ENCODE measurements around the gene DLGAP3. TPM values are rescaled to one million over a fixed set of nuclear protein-coding genes. Genes with fewer than 3 reads are reported as not detected.

DLGAP3 gene
- polyA plus RNA-seq, 1 donor, result 1.9 TPM

DNA sequence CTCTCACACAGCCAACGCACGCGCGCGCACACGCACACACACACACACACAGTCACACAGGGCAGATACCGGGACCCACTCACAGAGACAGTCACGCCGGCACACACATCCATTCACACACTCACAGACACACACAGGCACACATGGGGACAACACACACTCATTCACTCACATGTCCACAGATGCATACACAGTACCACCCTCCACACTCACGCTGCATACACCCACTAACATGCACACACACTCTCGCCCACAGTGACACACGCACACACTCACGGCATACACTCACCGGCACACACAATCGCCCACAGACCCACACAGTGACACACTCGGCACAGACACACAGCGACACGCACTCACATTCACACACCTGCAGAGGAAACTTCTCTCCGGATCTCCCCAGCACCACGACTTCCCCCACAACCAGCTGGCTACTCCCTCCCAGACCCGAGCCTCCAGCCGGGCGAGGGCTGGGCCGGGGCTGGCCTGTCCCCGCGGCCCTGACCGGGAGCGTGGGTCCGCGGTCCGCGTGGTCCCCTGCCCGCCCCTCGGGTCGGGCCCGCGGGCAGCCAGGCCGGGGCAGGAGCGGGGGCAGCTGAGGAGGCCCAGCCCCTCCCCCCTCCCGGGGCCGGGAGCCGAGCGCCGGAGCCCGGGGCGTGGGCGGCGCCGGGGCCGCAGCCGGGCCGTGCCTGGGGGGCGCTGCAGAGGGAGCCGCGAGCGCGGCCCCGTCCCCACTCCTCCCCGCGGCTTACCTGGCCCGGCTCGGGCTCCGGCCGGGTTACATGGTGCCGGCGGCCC, 552 bp downstream of the DLGAP3 start:
- no peak for DNase-seq

GRCh38 chr1:34928066-34928696, 1.3 kb downstream of the DLGAP3 start:
- DNase-seq, result no peak

- no peak for DNase-seq
Observed at GRCh38 chr1:34927316-34927715, 2.1 kb downstream of the DLGAP3 start.

GRCh38 chr1:34926894-34927293, 2.6 kb downstream of the DLGAP3 start:
- no peak for DNase-seq

DNA sequence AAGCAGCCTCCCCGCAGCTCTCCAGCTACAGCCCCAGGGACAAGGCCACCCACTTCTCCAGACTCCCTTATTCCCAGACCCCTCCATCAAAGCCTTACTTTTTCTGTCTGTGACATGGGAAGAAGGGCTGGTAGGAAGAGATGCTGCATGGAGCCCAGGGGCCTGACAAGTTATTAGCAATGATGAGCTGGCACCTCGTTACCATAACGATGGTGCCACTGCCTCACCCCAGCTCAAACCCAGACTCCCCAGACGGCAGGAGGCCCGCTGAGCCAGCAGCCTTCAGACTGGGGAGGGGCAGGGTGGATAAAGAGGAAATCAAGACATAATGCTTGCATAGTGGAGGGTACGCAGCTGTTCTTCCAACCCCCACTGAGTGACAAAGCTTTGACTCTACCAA, 3.3 kb downstream of the DLGAP3 start:
- no peak for DNase-seq

- DNase-seq, result no peak
Observed at GRCh38 chr1:34925730-34926129, 3.7 kb downstream of the DLGAP3 start.

DNA sequence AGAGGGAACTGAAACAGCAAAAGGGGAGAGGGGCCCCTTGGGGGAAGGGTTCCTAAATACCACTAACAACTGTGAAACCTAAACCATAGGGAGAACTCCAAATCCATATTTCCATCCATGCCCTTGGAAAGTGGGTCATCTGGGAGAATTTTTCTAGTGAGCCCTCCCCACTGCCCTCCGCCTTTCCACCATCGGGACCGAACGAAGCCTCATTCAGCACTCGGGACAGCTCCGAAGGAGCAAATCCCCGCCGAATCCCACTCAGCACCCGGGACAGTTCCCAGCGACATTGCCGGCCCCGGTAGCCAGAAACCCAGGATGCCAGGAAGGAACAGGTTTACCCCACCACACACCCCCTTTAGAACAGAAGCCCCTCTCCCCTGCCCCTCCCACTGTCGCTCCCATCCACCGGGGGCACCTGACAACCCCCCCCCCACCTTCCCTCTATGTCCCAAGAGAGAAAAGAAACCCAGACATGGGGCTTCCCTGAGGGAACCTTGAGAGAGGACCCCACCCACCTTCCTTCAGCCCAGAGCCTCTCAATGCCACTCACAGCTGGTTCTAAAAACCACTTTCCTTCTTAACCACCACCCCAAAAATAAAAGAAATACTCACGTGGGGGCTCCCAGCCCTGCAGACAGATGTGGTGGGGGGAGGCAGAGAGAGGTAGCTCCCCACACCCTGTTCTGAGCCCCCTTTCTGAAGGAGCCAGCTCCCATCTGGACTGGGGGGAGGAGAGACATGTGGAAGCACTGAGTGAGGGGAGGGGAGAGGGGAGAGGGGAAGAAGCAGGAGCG, 4.5 kb downstream of the DLGAP3 start:
- peak; percentile 71 for DNase-seq

- no peak for DNase-seq
Observed at GRCh38 chr1:34923490-34923889, 6.0 kb downstream of the DLGAP3 start.

- DNase-seq, result no peak
Observed at GRCh38 chr1:34918977-34919561, 10.4 kb downstream of the DLGAP3 start.

DNA sequence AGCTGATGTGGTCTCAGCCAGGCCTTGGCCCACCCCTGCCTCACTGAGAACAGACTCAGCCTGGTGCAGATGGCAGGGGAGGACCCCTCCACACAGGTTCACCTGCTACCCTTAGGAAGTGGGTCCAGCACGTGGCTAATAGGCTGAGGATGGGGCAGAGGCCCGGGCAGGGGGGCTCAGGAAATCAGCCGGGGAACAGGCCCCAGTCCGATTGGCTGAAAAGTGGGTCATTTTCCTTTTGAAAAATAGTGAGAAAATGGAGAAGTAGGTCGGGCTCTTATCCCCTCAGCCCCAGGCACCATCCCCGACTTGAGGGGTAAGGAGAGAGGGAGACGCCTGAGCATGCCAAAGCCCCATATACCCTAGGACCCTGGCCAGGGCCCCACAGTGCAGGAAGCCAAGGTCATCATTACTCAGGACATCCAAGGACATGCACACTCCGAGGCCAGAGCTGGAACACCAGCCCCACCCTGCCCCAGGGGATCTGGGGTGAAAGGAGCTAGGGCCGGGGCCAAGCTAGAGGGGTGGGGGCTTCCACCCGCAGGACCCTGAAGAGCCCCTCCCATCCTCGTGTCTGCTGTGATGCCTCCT, 11.0 kb downstream of the DLGAP3 start:
- DNase-seq, result no peak

- DNase-seq, result no peak
Observed at GRCh38 chr1:34917017-34917416, 12.4 kb downstream of the DLGAP3 start.

DNA sequence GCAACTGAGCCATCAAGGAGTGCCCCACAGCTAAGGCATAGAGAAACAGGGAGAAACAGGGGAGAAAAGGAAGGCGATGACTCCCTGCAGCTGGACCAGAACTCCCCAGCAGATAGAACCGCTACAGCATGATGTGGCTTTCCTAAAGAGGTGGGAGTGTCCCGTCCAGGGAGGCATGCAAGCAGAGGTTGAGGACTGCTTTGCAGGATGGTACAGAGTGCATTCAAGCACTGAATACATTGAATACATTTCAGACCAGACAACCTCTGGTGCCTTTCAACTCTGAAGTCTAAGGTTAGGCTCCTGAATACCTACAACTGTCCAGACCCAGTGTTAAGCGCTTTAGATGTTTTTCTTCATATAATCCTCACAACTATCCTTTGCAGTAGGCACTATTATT, 13.3 kb downstream of the DLGAP3 start:
- no peak for DNase-seq

GRCh38 chr1:34915521-34915920, 13.9 kb downstream of the DLGAP3 start:
- no peak for DNase-seq

GRCh38 chr1:34914958-34915357, 14.5 kb downstream of the DLGAP3 start:
- DNase-seq, result no peak

DNA sequence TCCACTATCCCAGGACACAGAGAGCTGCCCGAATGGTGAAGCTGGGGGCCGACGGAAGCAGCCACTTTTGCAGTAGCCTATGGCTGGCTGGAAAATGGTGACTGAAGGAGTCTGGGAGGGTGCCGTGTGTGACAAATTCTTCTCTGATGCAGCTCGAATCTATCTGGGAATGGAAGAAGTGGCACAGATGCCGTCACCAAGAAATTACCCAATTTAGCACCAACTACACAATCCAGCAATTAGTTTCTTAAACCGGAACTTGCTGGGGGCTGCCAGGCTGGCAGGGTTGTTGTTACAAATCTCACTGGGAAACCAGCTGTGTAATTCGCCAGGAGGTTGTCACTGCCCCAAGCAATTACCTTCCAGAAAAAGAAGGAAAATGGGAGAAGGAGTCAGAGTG, 18.0 kb downstream of the DLGAP3 start:
- no peak for DNase-seq

- DNase-seq, result no peak
Observed at GRCh38 chr1:34910425-34910824, 19.0 kb downstream of the DLGAP3 start.

GRCh38 chr1:34908369-34908768, 21.1 kb downstream of the DLGAP3 start:
- no peak for DNase-seq

DNA sequence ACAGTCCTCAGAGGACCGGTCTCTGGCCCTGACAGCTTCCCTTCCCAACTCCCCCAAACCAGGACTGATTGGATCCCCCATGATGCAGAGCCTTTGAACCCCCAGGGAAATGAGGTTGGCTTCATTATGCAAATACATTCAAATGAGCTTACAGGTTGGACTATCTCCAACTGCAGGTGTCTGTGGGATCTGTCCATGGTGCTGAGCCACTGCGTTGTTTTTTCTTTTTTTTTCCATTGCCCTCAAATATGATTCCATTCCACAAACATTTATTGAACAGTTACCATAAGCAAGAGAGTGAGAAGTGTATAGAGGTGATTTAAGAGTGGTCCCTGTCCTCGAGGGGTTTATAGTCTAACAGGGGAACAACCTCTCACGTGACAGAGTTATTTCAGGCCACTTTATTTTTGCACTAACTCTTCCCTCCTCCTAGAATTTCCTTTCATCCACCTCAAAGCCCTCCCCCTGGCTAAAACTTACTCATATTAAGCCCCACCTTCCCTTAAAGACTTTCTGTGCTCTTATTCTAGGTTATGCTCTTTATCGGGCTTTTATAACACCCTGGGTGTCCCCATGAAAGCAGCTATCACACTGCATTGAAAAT, 21.9 kb downstream of the DLGAP3 start:
- no peak for DNase-seq

DNA sequence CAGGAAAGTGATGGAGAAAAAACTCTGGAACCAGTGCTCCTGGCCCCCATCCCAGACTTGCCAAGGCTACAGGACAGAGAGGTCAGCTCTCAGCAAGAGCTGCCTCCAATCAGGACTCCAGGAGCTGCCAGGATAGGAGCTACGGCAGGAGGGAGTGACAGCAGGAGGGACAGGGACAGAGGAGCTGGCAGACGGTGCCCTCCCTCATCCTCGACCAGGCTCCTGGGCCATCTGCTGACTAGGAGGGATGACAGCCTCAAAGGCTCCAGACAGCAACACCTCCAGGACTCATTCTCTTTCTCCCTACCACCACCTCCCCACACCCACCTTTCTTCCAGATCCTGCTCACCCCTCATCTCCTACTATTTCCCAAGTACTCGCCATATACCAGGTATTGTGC, 22.7 kb downstream of the DLGAP3 start:
- no peak for DNase-seq

DNA sequence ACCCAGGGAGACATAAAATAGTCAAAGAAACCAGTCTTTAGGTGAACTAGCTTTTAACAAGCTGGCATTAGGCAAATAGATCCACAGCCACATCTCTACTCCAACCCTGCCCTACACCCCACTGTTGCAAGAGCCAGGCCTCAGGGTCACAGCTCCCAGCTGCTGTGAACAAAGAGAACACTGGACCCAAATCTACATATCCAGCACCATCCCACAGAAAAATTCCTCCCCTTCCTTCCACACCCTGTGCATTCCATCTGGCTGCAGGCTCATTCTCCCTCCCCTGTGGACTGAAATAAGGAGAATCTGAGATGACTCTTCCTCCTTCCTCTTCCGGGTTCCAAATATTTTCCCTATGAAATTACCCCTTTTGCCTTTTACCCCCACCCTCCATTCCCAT, 23.2 kb downstream of the DLGAP3 start:
- no peak for DNase-seq

GRCh38 chr1:34905098-34905459, 24.4 kb downstream of the DLGAP3 start:
- DNase-seq, result no peak

Data from left kidney (tissue), 2 donors.